ENCODE results near the gene KCNMA1.

GRCh38 chr10:77208684-77209256, 428.8 kb downstream of the KCNMA1 start:
- TF ChIP-seq CTCF (IDR thresholded peaks at IDR 0.05) (no peak), POLR2AphosphoS5 (IDR thresholded peaks at IDR 0.05) (no peak)
